GM19452 (cell line): Measurements from ENCODE around the gene NFAT5.
"Not testable (repeated sequence)": the region's sequence is repeated elsewhere in the genome, so short reads cannot be mapped to it uniquely, and the experiment has no call there.

Source experiments
- ATAC-seq: cut with Tn5 transposase; IDR thresholded peaks from one replicate; pipeline ENCODE4 v1.9.1; 2021; ENCODE audit not compliant: unreplicated experiment

Gene NFAT5, protein sequence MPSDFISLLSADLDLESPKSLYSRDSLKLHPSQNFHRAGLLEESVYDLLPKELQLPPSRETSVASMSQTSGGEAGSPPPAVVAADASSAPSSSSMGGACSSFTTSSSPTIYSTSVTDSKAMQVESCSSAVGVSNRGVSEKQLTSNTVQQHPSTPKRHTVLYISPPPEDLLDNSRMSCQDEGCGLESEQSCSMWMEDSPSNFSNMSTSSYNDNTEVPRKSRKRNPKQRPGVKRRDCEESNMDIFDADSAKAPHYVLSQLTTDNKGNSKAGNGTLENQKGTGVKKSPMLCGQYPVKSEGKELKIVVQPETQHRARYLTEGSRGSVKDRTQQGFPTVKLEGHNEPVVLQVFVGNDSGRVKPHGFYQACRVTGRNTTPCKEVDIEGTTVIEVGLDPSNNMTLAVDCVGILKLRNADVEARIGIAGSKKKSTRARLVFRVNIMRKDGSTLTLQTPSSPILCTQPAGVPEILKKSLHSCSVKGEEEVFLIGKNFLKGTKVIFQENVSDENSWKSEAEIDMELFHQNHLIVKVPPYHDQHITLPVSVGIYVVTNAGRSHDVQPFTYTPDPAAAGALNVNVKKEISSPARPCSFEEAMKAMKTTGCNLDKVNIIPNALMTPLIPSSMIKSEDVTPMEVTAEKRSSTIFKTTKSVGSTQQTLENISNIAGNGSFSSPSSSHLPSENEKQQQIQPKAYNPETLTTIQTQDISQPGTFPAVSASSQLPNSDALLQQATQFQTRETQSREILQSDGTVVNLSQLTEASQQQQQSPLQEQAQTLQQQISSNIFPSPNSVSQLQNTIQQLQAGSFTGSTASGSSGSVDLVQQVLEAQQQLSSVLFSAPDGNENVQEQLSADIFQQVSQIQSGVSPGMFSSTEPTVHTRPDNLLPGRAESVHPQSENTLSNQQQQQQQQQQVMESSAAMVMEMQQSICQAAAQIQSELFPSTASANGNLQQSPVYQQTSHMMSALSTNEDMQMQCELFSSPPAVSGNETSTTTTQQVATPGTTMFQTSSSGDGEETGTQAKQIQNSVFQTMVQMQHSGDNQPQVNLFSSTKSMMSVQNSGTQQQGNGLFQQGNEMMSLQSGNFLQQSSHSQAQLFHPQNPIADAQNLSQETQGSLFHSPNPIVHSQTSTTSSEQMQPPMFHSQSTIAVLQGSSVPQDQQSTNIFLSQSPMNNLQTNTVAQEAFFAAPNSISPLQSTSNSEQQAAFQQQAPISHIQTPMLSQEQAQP (N-terminal part only)

GRCh38 chr16:69565671-69566239, at the start of gene NFAT5:
Gene NFAT5 (plus strand): TSS chr16:69565966. CDS start chr16:69566302, 336 bp downstream.
- peak; percentile 43 for ATAC-seq

DNA sequence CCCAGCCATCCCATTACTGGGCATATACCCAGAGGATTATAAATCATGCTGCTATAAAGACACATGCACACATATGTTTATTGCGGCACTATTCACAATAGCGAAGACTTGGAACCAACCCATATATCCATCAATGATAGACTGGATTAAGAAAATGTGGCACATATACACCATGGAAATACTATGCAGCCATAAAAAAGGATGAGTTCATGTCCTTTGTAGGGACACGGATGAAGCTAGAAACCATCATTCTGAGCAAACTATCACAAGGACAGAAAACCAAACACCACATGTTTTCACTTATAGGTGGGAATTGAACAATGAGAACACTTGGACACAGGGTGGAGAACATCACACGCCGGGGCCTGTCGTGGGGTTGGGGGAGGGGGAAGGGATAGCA, 47.9 kb upstream of the NFAT5 start:
- not testable (repeated sequence) for ATAC-seq

- ATAC-seq = no peak
Measured at GRCh38 chr16:69520413-69520799, 45.4 kb upstream of the NFAT5 start.

GRCh38 chr16:69520800-69521602, 44.8 kb upstream of the NFAT5 start:
- no peak for ATAC-seq

GRCh38 chr16:69522041-69522578, 43.7 kb upstream of the NFAT5 start:
- no peak for ATAC-seq

DNA sequence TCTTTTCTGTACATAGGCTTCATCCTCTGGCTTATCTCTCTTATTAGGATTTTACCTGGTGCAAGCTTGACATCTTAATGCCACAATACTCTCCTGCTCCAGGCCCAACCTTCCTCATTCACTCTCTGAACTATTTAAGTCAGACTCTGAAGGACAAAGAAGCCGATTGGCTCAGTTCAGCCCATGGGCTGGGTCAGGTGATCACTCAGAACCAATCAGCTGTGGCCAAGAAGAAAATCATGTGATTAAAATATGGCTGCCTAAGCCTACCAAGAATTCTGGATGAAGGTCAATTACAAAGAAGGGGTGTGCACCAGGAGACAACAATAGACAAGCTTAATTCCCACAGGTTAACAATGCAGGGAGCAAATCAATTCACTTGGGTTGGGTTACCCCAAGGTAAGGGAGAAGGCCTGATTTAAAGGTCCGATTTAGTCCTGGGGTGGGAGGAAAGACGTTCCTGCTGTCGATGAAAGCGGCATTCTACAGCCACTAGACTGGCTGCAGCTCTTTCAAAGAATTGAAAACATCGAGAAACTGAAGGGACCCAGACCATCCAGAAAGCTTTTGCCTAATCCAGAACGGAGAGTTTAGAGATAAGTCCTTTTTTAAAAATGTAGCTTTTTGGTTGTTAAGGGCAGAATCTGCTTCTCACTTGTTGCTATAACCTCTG, 42.9 kb upstream of the NFAT5 start:
- ATAC-seq = no peak

GRCh38 chr16:69523566-69524305, 42.0 kb upstream of the NFAT5 start:
- no peak for ATAC-seq

- ATAC-seq = no peak
Measured at GRCh38 chr16:69526831-69527655, 38.7 kb upstream of the NFAT5 start.

GRCh38 chr16:69531988-69532387, 33.8 kb upstream of the NFAT5 start:
- ATAC-seq = no peak

- no peak for ATAC-seq
Measured at GRCh38 chr16:69532641-69533455, 32.9 kb upstream of the NFAT5 start.

- ATAC-seq = no peak
Measured at GRCh38 chr16:69534720-69535119, 31.0 kb upstream of the NFAT5 start.

DNA sequence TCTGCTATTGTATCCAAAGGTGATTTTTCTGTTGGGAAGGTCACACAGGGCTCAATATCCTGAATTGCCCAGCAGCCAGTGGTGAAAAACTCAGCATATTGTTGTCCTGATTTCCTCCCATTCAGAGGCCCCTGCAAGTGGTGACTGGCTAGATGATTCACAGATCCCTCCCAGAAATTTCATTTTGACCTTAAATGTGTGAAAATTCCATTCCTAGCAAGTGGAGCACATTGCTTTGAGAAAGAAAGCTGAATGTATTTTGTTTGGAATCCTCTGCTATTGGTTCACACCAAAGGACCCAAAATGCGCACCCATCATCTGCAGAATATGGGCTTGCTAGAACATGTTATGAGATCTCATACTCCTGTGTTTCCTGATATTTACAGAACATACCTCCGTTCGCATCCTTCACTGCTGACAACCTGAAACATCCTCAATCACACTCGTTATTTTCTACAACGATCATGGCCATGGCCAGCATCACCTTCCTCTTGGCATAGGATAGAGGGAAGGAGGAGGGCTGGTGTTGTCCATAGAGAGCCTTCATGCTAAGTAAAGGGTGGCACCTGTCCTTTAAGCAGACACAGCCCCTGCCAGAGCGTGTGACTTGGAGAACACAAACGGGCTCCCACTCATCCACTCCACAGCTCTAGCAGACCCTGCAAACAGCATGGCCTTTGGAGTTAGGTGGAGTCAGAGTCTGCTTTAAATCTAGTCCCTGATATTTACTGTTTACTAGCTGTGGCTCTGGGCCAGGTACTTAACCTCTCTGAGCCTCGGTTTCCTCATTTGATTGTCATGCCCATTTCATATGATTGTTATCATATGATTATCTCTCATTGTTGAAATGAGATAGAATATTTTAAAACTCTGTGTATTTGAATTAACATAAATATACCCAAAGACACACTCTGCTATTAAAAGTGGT, 30.4 kb upstream of the NFAT5 start:
- ATAC-seq = no peak

DNA sequence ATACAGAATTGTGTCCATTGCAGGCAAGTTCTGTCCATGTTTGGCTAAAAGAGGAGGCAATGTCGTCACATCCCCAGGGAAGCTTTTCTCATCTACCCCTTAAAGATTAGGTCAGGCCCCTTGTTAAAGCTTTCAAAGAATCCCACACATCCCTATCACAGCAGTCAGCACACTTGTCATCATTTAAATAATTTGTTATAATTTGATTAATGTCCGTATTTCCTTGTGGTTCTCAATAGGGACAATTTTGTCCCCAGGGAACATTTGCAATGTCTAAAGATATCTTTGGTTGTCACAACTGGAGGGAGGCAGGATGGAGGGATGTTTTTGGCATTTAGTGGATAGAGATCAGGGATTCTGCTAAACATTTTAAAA, 28.1 kb upstream of the NFAT5 start:
- ATAC-seq = no peak

DNA sequence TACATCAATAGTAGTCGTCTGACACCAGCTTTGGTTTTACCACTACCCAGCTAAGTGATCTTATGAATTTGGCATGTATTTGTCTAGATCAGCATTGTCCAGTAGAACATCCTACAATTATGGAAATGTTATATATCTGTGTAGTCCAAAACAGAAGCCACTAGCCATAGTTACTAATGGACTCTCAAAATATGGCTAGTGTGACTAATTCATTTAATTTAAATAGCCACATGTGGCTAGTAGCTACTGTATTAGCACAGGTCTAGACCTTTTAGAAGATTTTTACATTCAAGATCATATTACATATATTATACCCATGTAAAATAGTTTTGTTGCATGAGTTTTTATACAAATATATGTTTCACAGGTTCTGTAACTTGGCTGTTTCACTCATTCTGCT, 27.0 kb upstream of the NFAT5 start:
- ATAC-seq = no peak

- no peak for ATAC-seq
Measured at GRCh38 chr16:69542974-69543373, 22.8 kb upstream of the NFAT5 start.

DNA sequence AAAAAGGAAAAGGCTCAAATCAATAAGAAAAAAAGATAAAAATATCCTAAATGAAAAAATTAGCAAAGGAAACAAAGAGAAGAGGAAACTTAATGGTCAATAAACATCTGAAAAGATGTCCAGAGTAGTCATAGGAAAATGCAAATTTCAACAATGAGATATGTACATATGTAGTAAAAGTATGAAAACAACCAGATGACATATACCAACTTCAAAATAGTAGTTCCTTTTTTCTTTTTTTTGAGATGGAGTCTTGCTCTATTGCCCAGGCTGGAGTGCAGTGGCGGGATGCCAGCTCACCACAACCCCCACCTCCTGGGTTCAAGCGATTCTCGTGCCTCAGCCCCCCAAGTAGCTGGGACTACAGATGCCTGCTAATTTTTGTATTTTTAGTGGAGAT, 21.7 kb upstream of the NFAT5 start:
- ATAC-seq = no peak
